SKM-1 (cell line): Measurements from ENCODE around the gene CDC42EP1.
"Not testable (repeated sequence)": the region's sequence is repeated elsewhere in the genome, so short reads cannot be mapped to it uniquely, and the experiment has no call there.

ENCODE experiments used
- DNase-seq: peaks from one replicate; lab custom pipeline; 2025; ENCODE audit not compliant: unreplicated experiment; lab: John Stamatoyannopoulos, UW

CDC42EP1 gene

GRCh38 chr22:37609240-37610152 is 49.2 kb downstream of the CDC42EP1 start:
- DNase-seq, result peak; percentile 11

DNA sequence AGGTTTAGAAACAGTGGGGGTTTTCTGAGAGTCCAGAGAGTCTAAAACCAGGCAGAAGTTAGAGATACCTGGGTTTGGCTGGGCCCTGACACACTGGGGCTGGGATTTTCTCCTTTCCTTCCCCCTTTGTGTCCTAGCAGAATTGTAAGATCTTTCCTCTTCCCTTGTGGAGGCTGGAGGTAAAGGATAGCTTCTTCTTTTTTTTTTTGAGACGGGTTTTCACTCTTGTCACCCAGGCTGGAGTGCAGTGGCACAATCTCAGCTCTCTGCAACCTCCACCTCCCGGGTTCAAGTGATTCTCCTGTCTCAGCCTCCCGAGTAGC is 49.8 kb downstream of the CDC42EP1 start:
- not testable (repeated sequence) for DNase-seq

GRCh38 chr22:37610480-37611129 is 50.3 kb downstream of the CDC42EP1 start:
- DNase-seq, result no peak

GRCh38 chr22:37611207-37611606 is 50.9 kb downstream of the CDC42EP1 start:
- no peak for DNase-seq

GRCh38 chr22:37616201-37617083 is 56.2 kb downstream of the CDC42EP1 start:
- DNase-seq, result no peak

DNA sequence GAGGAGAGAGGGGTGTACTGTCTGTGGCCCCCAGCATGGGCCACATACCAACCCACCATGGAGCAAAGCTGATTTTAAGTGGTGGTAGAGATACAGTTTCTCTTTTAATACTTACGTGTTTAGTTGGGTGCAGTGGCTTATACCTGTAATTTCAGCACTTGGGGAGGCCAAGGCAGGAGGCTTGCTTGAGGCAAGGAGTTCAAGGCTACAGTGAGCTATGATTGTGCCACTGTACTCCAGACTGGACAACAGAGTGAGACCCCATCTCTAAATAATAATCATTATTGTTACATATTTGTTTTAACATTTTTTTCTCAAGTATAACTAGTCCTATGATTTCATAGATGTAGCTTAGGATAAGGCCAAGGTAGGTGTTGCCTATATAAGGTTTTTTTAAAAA is 57.2 kb downstream of the CDC42EP1 start:
- no peak for DNase-seq

GRCh38 chr22:37618072-37618656 is 57.9 kb downstream of the CDC42EP1 start:
- DNase-seq, result no peak

- no peak for DNase-seq
These were observed 58.4 kb downstream of the CDC42EP1 start for GRCh38 chr22:37618674-37619073.
